ENCODE results near the gene PRSS36. TPM values are rescaled to one million over a fixed set of nuclear protein-coding genes. Genes with fewer than 3 reads are reported as not detected.
A peak's percentile ranks its signal among the peaks of the same experiment; 100 is the strongest.

PRSS36 gene
- total and polyA plus RNA-seq, 4 donors: 0.09 to 2.1 (median 0.62) TPM

DNA sequence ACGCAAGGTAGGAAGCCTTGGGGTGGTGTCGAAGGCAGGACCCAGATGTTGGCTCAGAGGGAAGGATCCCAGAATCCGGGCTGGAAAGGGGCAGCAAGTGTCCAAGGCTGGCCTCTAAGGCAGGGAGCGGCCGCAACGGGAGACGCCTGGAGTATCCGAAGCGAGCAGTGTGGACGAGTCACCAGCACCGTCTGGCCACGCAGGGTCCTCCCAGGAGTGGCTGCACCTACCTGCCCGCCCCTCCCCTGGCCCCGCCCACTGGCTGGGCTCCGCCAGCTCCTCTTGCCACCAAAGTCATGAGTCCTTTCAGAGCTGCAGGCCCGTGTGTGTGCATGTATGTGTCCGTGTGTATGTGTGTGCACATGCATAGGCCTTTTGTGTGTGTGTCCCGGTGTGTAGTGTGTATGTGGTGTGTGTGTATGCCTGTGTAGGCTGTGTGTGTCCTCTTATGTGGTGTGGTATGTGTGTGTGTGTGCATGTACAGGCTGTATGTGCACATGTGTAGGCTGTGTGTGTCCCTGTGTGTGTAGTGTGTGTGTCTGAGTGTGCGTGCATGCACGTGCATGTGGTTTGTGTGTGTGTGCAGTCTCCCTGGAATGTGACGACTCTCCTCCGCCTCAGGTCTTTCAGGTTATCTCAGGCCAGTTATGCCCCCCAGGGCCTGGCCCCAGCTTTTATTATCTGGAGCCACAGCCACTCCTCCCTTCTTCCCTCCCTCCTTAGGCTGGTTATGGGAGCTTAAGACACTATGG is 14.2 kb downstream of the PRSS36 start, which contains the start of gene PRSS8:
Gene PRSS8 (minus strand): TSS at position 193 of the 752 bp plus-strand sequence. CDS start 229 bp downstream, outside the sequence.
- peak within 1 kb of the TSS; percentile 37 to 62 (median 42) for H3K4me3 ChIP-seq (ENCODE audit: low read depth in 1 of 3, low read length in 3 of 3)
- 38% methylated on average over 22 of the region's 22 CpGs for WGBS

DNA sequence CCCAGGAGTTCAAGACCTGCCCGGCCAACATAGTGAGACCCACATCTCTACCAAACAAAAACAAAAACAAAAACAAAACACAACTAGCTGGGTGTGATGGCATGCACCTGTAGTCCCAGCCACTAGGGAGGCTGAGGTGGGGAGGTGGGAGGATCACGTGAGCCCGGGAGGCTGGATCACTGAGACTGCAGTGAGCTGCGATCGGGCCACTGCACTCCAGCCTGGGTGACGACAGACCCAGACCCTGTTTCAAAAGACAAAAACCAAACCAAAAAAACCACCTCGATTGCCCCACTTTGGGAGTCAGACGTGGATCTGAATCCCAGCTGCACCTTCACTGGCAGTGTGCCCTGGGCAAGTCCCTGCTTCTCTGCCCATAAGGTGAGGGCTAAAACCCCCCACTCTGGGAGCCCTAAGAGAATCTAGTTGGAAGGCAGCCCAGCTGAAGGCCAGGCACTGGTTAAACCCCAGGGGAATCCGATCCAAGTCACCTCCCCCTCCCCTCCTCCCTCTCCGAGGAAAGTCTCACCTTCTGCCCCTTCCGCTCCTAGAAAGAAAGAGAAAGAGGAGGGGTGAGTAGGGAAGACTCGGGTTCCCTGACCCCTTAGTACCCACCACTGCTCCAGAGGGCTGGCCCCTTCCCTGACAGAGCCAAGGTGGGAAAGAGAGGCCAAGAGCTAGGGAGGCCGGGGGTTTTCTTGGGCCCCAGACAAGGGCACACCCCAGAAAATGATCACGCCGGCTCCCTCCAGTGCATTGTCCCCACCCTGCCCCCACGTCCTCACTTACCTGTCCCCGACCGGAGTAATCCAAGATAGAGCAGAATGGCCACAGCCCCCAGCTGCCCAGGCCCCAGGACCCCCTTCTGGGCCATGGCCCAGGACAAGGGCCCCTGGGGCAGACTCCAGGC is 15.0 kb downstream of the PRSS36 start:
- DNase-seq (ENCODE audit: low spot score): no peak
- Histone ChIP-seq H3K9me3 (ENCODE audit: control insufficient read depth in 4 of 4, low read length in 3 of 4) (no peaks in the 10 kb centered on the region), H3K4me3 (ENCODE audit: low read depth in 1 of 3, low read length in 3 of 3) (peak overlapping the region; percentile 37 to 62 (median 42)), H3K4me1 (ENCODE audit: control insufficient read depth in 4 of 4, insufficient read depth in 4 of 4, low read length in 3 of 4) (peaks cover 0 to 18% (median 5%) of the 10 kb centered on the region in 4 donors), H3K27me3 (ENCODE audit: control insufficient read depth in 4 of 4, insufficient read depth in 4 of 4, low read length in 3 of 4) (no peaks in the 10 kb centered on the region), H3K9ac (ENCODE audit: low read depth in 1 of 2, low read length in 2 of 2) (peak overlapping the region; percentile 13 to 21), H3K27ac (ENCODE audit: low read depth in 1 of 2, low read length in 2 of 2) (peak overlapping the region; percentile 53 to 74), H3K36me3 (ENCODE audit: control insufficient read depth in 4 of 4, insufficient read depth in 3 of 4, low read depth in 1 of 4, low read length in 3 of 4) (peaks cover 8 to 22% (median 11%) of the 10 kb centered on the region in 4 donors)
- 27% methylated on average over 18 of the region's 18 CpGs for WGBS
- no peak for TF ChIP-seq GABPA (IDR thresholded peaks at IDR 0.05 in 1 of 2, conservative IDR thresholded peaks at IDR 0.05 in 1 of 2)
- no peak for TF ChIP-seq FOXA2 (IDR thresholded peaks at IDR 0.05)
- TF ChIP-seq YY1 (IDR thresholded peaks at IDR 0.05): no peak
- peak in 1 of 2 donors; percentile 34 for TF ChIP-seq RXRA (IDR thresholded peaks at IDR 0.05)
- peak in 1 of 2 donors; percentile 29 for TF ChIP-seq HNF4A (conservative IDR thresholded peaks at IDR 0.05)
- TF ChIP-seq FOXA1 (IDR thresholded peaks at IDR 0.05): no peak
- TF ChIP-seq TAF1 (conservative IDR thresholded peaks at IDR 0.05): peak; percentile 30
- TF ChIP-seq, protein P1, sequence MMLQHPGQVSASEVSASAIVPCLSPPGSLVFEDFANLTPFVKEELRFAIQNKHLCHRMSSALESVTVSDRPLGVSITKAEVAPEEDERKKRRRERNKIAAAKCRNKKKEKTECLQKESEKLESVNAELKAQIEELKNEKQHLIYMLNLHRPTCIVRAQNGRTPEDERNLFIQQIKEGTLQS (IDR thresholded peaks at IDR 0.05): no peak
- no peak for TF ChIP-seq EGR1 (IDR thresholded peaks at IDR 0.05; ENCODE audit: low read depth in 2 of 2)
- TF ChIP-seq, protein P2, sequence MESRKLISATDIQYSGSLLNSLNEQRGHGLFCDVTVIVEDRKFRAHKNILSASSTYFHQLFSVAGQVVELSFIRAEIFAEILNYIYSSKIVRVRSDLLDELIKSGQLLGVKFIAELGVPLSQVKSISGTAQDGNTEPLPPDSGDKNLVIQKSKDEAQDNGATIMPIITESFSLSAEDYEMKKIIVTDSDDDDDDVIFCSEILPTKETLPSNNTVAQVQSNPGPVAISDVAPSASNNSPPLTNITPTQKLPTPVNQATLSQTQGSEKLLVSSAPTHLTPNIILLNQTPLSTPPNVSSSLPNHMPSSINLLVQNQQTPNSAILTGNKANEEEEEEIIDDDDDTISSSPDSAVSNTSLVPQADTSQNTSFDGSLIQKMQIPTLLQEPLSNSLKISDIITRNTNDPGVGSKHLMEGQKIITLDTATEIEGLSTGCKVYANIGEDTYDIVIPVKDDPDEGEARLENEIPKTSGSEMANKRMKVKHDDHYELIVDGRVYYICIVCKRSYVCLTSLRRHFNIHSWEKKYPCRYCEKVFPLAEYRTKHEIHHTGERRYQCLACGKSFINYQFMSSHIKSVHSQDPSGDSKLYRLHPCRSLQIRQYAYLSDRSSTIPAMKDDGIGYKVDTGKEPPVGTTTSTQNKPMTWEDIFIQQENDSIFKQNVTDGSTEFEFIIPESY (IDR thresholded peaks at IDR 0.05): no peak
- TF ChIP-seq HNF4G (IDR thresholded peaks at IDR 0.05): no peak
- TF ChIP-seq, protein P3, sequence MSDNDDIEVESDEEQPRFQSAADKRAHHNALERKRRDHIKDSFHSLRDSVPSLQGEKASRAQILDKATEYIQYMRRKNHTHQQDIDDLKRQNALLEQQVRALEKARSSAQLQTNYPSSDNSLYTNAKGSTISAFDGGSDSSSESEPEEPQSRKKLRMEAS (IDR thresholded peaks at IDR 0.05): no peak

More for the DNA sequence above, 14.2 kb downstream of the PRSS36 start, which contains the start of gene PRSS8:
- peak within 1 kb of the TSS; percentile 53 to 74 for H3K27ac ChIP-seq (ENCODE audit: low read depth in 1 of 2, low read length in 2 of 2)
- peak; percentile 62 for DNase-seq (ENCODE audit: low spot score)
- H3K9me3 ChIP-seq (ENCODE audit: control insufficient read depth in 4 of 4, low read length in 3 of 4): no peaks in the 10 kb centered on the region
- H3K4me1 ChIP-seq (ENCODE audit: control insufficient read depth in 4 of 4, insufficient read depth in 4 of 4, low read length in 3 of 4): peaks cover 5 to 24% (median 10%) of the 10 kb centered on the region in 4 donors
- no peak for TF ChIP-seq NR2F2 (IDR thresholded peaks at IDR 0.05)
- no peak for TF ChIP-seq TAF1 (conservative IDR thresholded peaks at IDR 0.05)
- no peak for TF ChIP-seq YY1 (IDR thresholded peaks at IDR 0.05)
- TF ChIP-seq, protein P4, sequence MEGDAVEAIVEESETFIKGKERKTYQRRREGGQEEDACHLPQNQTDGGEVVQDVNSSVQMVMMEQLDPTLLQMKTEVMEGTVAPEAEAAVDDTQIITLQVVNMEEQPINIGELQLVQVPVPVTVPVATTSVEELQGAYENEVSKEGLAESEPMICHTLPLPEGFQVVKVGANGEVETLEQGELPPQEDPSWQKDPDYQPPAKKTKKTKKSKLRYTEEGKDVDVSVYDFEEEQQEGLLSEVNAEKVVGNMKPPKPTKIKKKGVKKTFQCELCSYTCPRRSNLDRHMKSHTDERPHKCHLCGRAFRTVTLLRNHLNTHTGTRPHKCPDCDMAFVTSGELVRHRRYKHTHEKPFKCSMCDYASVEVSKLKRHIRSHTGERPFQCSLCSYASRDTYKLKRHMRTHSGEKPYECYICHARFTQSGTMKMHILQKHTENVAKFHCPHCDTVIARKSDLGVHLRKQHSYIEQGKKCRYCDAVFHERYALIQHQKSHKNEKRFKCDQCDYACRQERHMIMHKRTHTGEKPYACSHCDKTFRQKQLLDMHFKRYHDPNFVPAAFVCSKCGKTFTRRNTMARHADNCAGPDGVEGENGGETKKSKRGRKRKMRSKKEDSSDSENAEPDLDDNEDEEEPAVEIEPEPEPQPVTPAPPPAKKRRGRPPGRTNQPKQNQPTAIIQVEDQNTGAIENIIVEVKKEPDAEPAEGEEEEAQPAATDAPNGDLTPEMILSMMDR (IDR thresholded peaks at IDR 0.05; ENCODE audit: low read depth, low read length, missing input control): no peak
- TF ChIP-seq RXRA (IDR thresholded peaks at IDR 0.05): no peak
- TF ChIP-seq, protein P1 (IDR thresholded peaks at IDR 0.05): no peak
- TF ChIP-seq EGR1 (IDR thresholded peaks at IDR 0.05; ENCODE audit: low read depth in 2 of 2): no peak
- TF ChIP-seq, protein P3 (IDR thresholded peaks at IDR 0.05): no peak
- no peak for TF ChIP-seq GABPA (IDR thresholded peaks at IDR 0.05 in 1 of 2, conservative IDR thresholded peaks at IDR 0.05 in 1 of 2)
- H3K9ac ChIP-seq (ENCODE audit: low read depth in 1 of 2, low read length in 2 of 2): peak within 1 kb of the TSS; percentile 13 to 21
- peaks cover 7 to 17% (median 8%) of the 10 kb centered on the region in 4 donors for H3K36me3 ChIP-seq (ENCODE audit: control insufficient read depth in 4 of 4, insufficient read depth in 3 of 4, low read depth in 1 of 4, low read length in 3 of 4)
- no peaks in the 10 kb centered on the region for H3K27me3 ChIP-seq (ENCODE audit: control insufficient read depth in 4 of 4, insufficient read depth in 4 of 4, low read length in 3 of 4)

All from liver (tissue), 9 donors.